Measurements from ENCODE around the gene DNPEP. TPM values are rescaled to one million over a fixed set of nuclear protein-coding genes. Genes with fewer than 3 reads are reported as not detected.

Gene DNPEP
- total RNA-seq, 4 donors from 2014 or later, result 44.9 to 102 (median 61.6) TPM

DNA sequence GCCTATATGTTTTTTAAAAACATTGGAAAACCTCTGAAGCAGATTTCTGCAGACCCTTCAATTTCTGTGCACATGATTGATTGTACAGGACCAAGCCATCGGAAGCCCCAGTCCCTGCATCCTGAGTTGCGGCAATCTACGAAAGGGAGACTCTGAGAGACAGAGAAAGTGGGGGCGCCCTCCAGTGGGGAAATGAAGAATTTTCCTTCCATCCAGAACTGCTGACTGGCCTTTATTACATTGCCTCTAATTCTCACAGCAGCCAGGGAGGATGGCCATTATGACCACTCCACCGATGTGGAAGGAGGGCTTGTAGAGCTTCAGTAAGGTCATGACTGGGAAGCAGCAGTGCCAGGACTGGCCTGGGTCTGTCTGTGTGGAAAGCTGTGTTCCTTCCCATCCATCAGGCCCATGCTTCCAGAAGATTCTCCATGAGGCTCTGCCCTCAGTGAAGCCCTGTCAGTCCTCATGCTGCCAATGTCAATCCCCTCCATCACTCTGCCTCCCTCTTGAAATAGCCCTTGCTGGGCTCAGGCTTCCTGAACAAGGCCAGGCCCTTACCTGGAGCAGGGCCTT lies 35.2 kb downstream of the DNPEP start:
- TF ChIP-seq CTCF (IDR thresholded peaks at IDR 0.05) (peak; percentile 19 to 46 (median 21)), EP300 (IDR thresholded peaks at IDR 0.05) (no peak)
- WGBS, result 21% methylated on average over 5 of the region's 5 CpGs
- Histone ChIP-seq H3K4me3 (no peak overlapping the region), H3K4me1 (no peaks in the 10 kb centered on the region), H3K9me3 (no peaks in the 10 kb centered on the region), H3K27ac (replicated peaks in 1 of 4) (no peak overlapping the region), H3K36me3 (no peaks in the 10 kb centered on the region), H3K27me3 (peaks cover 0 to 93% (median 6%) of the 10 kb centered on the region in 4 donors)
- no peak for DNase-seq (ENCODE audit: extremely low spot score)
- intact Hi-C loops (cut with DNase I), result no loop called here

DNA sequence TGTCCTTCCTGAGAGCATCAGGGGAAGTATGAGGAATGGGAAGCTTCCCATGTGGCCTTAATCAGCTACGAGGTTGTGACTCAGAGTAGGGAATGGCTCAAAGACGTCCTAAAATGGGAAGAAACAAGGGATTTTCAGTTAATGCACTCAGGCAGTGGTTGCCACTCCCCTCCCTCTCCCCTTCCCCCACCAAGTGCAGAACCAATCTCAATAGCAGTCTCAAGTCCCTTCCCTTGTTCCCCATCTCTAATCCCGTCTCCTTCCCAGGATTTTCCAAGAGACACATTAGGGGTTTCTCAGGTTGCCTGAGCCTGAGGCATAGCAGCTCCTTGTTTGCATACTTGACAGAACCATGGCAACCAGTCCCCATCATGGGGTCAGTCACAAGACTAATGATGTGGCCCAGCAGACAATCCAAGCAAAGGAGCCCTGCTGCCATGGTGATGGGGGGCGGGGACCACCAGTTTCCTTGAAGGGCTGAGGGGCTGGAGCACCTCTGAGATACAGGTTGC lies 36.9 kb downstream of the DNPEP start:
- no peak overlapping the region for H3K27ac ChIP-seq (replicated peaks in 1 of 4)
- TF ChIP-seq POLR2A (IDR thresholded peaks at IDR 0.05; ENCODE audit: low read depth) (no peak), CTCF (IDR thresholded peaks at IDR 0.05) (no peak), EP300 (IDR thresholded peaks at IDR 0.05) (no peak), POLR2AphosphoS5 (IDR thresholded peaks at IDR 0.05) (no peak)
- intact Hi-C loops (cut with DNase I), result no loop called here
- no peaks in the 10 kb centered on the region for H3K4me1 ChIP-seq
- H3K27me3 ChIP-seq, result peaks cover 0 to 75% (median 4%) of the 10 kb centered on the region in 4 donors
- 36% methylated on average over 4 of the region's 4 CpGs for WGBS
- no peaks in the 10 kb centered on the region for H3K36me3 ChIP-seq
- no peak overlapping the region for H3K4me3 ChIP-seq
- DNase-seq (ENCODE audit: extremely low spot score), result no peak
- no peaks in the 10 kb centered on the region for H3K9me3 ChIP-seq

GRCh38 chr2:219350215-219350614 lies 37.5 kb downstream of the DNPEP start:
- TF ChIP-seq EP300 (IDR thresholded peaks at IDR 0.05) (no peak), POLR2AphosphoS5 (IDR thresholded peaks at IDR 0.05) (no peak), POLR2A (IDR thresholded peaks at IDR 0.05; ENCODE audit: low read depth) (no peak), CTCF (IDR thresholded peaks at IDR 0.05) (no peak)
- H3K36me3 ChIP-seq, result no peaks in the 10 kb centered on the region
- H3K9me3 ChIP-seq, result no peaks in the 10 kb centered on the region
- DNase-seq (ENCODE audit: extremely low spot score), result no peak
- WGBS, result 85% methylated on average over 3 of the region's 3 CpGs
- H3K27ac ChIP-seq (replicated peaks in 1 of 4), result no peak overlapping the region
- H3K4me1 ChIP-seq, result no peaks in the 10 kb centered on the region
- no peak overlapping the region for H3K4me3 ChIP-seq
- intact Hi-C loops (cut with DNase I), result no loop called here
- H3K27me3 ChIP-seq, result peaks cover 0 to 69% (median 4%) of the 10 kb centered on the region in 4 donors

DNA sequence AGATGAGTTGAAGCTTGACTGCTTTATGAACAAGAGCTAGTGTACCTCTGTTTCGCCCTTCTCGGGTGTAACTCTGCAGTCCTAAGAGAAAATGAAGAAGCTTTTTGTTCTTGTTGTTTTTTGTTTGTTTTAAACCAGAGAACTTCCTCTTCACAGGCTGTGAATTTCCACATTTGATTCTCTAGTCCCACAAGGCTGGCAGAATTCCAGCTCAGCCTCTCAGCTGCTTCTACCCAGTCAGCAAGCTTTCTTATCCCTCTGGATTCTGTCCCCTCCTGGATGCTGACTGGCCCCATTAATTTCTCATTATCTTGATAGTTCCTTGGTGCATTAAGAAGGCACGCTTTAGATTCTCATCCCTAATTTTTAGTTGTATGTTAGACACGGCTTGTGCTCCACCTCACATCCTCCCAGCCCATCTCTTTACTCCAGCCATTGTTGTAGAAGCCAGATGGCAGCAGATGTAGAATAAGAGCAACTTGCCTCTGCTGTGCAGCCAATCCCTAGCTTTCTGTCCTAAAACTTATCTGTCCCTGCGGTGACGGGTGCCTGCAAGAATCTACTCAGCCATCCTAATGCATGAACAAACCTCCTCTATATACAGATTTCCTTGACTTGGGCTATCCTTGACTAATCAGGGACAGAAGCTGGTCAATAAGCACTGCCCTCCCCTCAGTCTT lies 42.8 kb downstream of the DNPEP start:
- Histone ChIP-seq H3K27ac (replicated peaks in 1 of 4) (no peak overlapping the region), H3K36me3 (no peaks in the 10 kb centered on the region), H3K27me3 (peaks cover 0 to 23% (median 0%) of the 10 kb centered on the region in 4 donors), H3K4me3 (no peak overlapping the region), H3K9me3 (no peaks in the 10 kb centered on the region), H3K4me1 (no peaks in the 10 kb centered on the region)
- TF ChIP-seq CTCF (IDR thresholded peaks at IDR 0.05) (no peak), POLR2AphosphoS5 (IDR thresholded peaks at IDR 0.05) (no peak), POLR2A (IDR thresholded peaks at IDR 0.05; ENCODE audit: low read depth) (no peak), EP300 (IDR thresholded peaks at IDR 0.05) (no peak)
- DNase-seq (ENCODE audit: extremely low spot score), result no peak
- intact Hi-C loops (cut with DNase I), result no loop called here
- 53% methylated on average over 6 of the region's 6 CpGs for WGBS

Measured in esophagus muscularis mucosa (tissue), 4 donors.